ENCODE results near the gene FRAT2.

Gene FRAT2

DNA sequence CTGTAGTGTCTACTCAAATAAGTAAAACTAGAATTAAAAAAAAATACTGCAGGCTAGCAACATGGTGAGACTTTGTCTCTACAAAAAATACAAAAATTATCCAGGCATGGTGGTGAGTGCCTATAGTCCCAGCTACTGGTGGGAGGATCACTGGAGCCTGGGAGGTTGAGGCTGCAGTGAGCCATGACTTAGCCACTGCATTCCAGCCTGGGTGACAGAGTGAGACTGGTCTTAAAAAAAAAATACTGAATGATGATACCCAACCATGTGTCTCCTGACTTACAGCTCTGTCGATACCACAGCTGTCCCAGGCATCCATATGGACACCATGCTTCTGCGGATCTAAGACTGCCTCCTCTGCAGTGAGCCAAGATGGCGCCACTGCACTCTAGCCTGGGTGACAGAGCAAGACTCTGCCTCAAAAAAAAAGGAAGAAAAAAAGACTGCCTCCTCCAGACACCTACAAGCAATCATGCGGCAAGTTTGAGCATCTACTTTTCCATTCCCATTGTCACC lies 23.4 kb downstream of the FRAT2 start:
- peaks cover 9% of the 10 kb centered on the region for H3K4me1 Mint-ChIP-seq
- no peak overlapping the region for H3K27ac Mint-ChIP-seq
- no peaks in the 10 kb centered on the region for H3K27me3 Mint-ChIP-seq (ENCODE audit: low read depth)
- H3K36me3 Mint-ChIP-seq (ENCODE audit: low read depth) = no peaks in the 10 kb centered on the region
- TF ChIP-seq, protein P1, sequence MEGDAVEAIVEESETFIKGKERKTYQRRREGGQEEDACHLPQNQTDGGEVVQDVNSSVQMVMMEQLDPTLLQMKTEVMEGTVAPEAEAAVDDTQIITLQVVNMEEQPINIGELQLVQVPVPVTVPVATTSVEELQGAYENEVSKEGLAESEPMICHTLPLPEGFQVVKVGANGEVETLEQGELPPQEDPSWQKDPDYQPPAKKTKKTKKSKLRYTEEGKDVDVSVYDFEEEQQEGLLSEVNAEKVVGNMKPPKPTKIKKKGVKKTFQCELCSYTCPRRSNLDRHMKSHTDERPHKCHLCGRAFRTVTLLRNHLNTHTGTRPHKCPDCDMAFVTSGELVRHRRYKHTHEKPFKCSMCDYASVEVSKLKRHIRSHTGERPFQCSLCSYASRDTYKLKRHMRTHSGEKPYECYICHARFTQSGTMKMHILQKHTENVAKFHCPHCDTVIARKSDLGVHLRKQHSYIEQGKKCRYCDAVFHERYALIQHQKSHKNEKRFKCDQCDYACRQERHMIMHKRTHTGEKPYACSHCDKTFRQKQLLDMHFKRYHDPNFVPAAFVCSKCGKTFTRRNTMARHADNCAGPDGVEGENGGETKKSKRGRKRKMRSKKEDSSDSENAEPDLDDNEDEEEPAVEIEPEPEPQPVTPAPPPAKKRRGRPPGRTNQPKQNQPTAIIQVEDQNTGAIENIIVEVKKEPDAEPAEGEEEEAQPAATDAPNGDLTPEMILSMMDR (IDR thresholded peaks at IDR 0.05; ENCODE audit: unreplicated experiment in 3 of 3) = no peak
- H3K4me3 Mint-ChIP-seq = no peak overlapping the region
- no peaks in the 10 kb centered on the region for H3K9me3 Mint-ChIP-seq

DNA sequence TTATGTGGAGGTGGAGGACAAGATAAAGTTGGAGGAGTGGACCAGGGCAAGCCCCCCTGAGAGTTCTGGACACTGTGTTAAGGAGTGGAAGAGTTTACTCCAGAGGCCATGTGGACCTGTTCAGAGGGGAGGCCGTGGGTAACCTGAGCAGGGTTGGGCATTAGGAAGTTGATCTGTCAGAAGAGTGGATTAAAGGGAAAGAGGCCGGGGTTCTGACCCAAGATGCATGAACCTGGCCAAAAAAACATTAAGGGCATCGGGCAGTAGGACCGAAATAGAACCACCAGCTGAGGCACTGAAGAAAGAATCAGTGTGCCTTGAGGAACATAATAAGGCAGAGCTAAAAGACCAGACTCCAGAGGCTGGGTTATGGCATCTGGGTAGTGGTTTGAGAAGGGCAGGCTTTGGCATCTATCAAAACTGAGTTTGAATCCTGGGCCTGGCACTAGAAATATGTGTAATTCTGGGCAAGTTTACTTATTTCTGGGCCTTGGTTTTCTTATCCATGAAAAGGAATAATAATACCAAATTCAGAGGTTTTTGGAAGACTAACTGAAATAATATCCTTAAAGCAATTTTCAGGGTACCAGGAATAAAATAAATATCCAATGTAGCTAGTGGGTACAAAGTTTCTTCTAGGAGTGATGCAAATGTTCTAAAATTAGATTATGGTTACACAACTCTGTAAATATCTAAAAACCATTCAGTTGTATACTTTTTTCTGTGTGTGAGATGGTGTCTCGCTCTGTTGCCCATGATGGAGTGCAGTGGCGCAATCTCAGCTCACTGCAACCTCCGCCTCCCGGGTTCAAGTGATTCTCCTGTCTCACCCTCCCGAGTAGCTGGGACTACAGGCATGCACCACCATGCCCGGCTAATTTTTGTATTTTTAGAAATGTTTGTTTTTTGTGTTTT lies 26.4 kb downstream of the FRAT2 start:
- TF ChIP-seq, protein P1 (IDR thresholded peaks at IDR 0.05; ENCODE audit: unreplicated experiment in 3 of 3) = no peak
- no peak overlapping the region for H3K27ac Mint-ChIP-seq
- H3K27me3 Mint-ChIP-seq (ENCODE audit: low read depth) = no peaks in the 10 kb centered on the region
- H3K4me3 Mint-ChIP-seq = no peak overlapping the region
- H3K4me1 Mint-ChIP-seq = peaks cover 9% of the 10 kb centered on the region
- H3K36me3 Mint-ChIP-seq (ENCODE audit: low read depth) = no peaks in the 10 kb centered on the region
- H3K9me3 Mint-ChIP-seq = no peaks in the 10 kb centered on the region

DNA sequence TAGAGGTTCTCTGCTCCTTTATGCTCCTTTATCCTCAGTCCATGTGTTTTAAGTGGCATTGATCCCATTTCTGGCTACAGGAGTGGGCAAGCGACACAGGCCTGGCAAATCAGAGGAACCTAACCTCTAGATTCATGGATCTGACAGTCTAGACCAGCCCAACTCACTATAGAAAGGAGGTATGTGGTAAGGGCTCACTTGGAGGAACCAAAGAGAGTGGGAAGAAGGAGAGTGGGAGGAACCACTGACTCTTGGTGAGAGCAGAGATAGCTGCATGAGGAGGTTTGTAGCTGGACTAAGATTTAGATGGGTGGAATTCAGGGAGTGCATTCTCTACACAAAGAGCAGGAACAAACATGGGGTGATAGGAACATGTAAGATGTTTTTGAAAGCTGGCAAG lies 27.1 kb downstream of the FRAT2 start:
- Mint-ChIP-seq H3K9me3 (no peaks in the 10 kb centered on the region), H3K4me1 (peaks cover 9% of the 10 kb centered on the region), H3K4me3 (no peak overlapping the region), H3K27ac (no peak overlapping the region), H3K36me3 (ENCODE audit: low read depth) (no peaks in the 10 kb centered on the region), H3K27me3 (ENCODE audit: low read depth) (no peaks in the 10 kb centered on the region)
- TF ChIP-seq, protein P1 (IDR thresholded peaks at IDR 0.05; ENCODE audit: unreplicated experiment in 3 of 3) = no peak

DNA sequence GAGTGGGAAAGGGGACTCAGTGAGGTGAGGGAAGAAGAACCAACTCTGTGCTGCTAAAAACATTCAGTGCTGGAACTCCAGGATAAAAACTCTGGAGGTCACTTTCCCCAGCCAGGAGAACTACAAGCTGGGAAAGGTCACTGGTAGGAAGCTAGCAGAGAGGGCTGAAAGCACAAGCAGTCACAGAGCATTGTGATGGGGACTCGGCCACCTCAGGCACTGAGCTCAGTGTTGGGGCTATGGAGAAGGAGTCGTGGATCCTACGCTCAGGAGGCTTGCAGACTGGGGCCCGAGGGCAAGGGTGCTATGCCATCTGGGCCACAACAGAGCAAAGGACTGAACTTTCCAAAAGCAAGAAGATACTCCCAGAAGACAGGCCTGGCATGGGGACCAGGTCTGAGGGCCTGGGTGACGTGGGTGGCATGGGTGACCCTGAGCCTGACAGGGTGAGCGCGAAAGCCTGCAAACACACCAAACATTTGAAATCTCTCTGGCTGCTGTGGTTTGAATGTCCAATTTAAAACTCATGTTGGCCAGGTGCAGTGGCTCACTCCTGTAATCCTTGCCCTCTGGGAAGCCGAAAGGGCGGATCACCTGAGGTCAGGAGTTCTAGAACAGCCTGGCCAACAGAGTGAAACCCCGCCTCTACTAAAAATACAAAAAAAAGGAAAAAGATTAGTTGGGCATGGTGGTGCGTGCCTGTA lies 32.3 kb downstream of the FRAT2 start:
- no peak overlapping the region for H3K27ac Mint-ChIP-seq
- H3K36me3 Mint-ChIP-seq (ENCODE audit: low read depth) = no peaks in the 10 kb centered on the region
- TF ChIP-seq, protein P1 (IDR thresholded peaks at IDR 0.05; ENCODE audit: unreplicated experiment in 3 of 3) = no peak
- no peaks in the 10 kb centered on the region for H3K4me1 Mint-ChIP-seq
- H3K27me3 Mint-ChIP-seq (ENCODE audit: low read depth) = no peaks in the 10 kb centered on the region
- H3K4me3 Mint-ChIP-seq = no peak overlapping the region
- no peaks in the 10 kb centered on the region for H3K9me3 Mint-ChIP-seq

DNA sequence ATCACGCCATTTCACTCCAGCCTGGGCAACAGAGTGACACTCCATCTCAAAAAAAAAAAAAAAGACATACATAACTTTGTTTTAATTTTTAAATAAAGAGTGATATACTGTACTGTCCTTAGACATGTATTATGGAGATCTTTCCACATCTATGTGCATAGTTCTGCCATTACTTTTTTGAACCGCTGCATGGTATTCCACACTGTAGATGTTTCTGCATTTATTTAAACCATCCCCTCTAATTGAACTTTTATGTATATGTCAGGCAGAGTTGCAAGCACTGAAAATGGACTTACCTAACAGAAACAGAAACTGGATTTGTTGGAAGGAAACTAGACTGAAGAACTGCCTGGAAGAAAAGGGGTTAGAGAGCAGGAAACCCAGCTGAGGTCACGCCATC lies 33.5 kb downstream of the FRAT2 start:
- Mint-ChIP-seq H3K4me3 (no peak overlapping the region), H3K36me3 (ENCODE audit: low read depth) (no peaks in the 10 kb centered on the region), H3K27ac (no peak overlapping the region), H3K27me3 (ENCODE audit: low read depth) (no peaks in the 10 kb centered on the region), H3K4me1 (no peaks in the 10 kb centered on the region), H3K9me3 (no peaks in the 10 kb centered on the region)
- TF ChIP-seq, protein P1 (IDR thresholded peaks at IDR 0.05; ENCODE audit: unreplicated experiment in 3 of 3) = no peak

Measured in nephron (organoid).